CD4-positive, alpha-beta memory T cell (primary cell): ENCODE measurements around the gene PHLDB2. TPM values are rescaled to one million over a fixed set of nuclear protein-coding genes. Genes with fewer than 3 reads are reported as not detected.

ENCODE experiments used
- CTCF ChIA-PET: fragments of 350-600 bp; sonication (Branson Sonifier 250); formaldehyde crosslinking; loops from one replicate; lab custom pipeline; 2021; ENCODE audit warnings: inconsistent platforms; ENCODE audit not compliant: partially characterized antibody; lab: Charles Lee
- POLR2A ChIA-PET: fragments of 350-600 bp; sonication (Branson Sonifier 250); formaldehyde crosslinking; loops from one replicate; lab custom pipeline; 2021; ENCODE audit not compliant: partially characterized antibody; lab: Charles Lee
- DNase-seq, 5 donors: peaks; one replicate each; pipeline versions ENCODE4 v3.0.0 to v3.0.0-alpha.2; 2020 to 2022; ENCODE audit warnings: mixed read lengths in 1 of 5
- H3K27ac ChIP-seq: one replicate; pipeline ENCODE4 v1.7.0; 2013; ENCODE audit warnings: low read depth, low read length
- H3K27me3 ChIP-seq: 2 replicates; pipeline ENCODE4 v1.7.0; 2013; ENCODE audit warnings: mild to moderate bottlenecking, low read length, moderate library complexity; ENCODE audit not compliant: insufficient read depth
- H3K36me3 ChIP-seq: 2 replicates; pipeline ENCODE4 v1.7.0; 2013; ENCODE audit warnings: mild to moderate bottlenecking, low read length, moderate library complexity; ENCODE audit not compliant: insufficient read depth
- H3K4me1 ChIP-seq: 2 replicates; pipeline ENCODE4 v1.7.0; 2013; ENCODE audit warnings: mild to moderate bottlenecking, low read length, moderate library complexity; ENCODE audit not compliant: insufficient read depth
- H3K4me3 ChIP-seq, 2 donors: one replicate each; pipeline ENCODE4 v1.7.0; 2013; ENCODE audit warnings: low read length in 2 of 2, mild to moderate bottlenecking in 1 of 2
- H3K9me3 ChIP-seq, 2 donors: one replicate each; pipeline ENCODE4 v1.7.0; 2013; ENCODE audit warnings: low read length in 2 of 2, control low read depth in 1 of 2; ENCODE audit not compliant: control insufficient read depth in 1 of 2
- H3K27ac Mint-ChIP-seq, 7 donors: one replicate each; pipeline ENCODE4 v1.8.0; 2020 to 2021; ENCODE audit warnings: mixed read lengths in 7 of 7, mild to moderate bottlenecking in 6 of 7, inconsistent platforms in 3 of 7, moderate library complexity in 3 of 7
- H3K27me3 Mint-ChIP-seq, 2 donors: one replicate each; pipeline ENCODE4 v1.8.0; 2020 to 2021; ENCODE audit warnings: mixed read lengths in 2 of 2
- H3K36me3 Mint-ChIP-seq, 2 donors: one replicate each; pipeline ENCODE4 v1.8.0; 2020 to 2021; ENCODE audit warnings: mixed read lengths in 2 of 2, inconsistent platforms in 1 of 2, mild to moderate bottlenecking in 1 of 2
- H3K4me1 Mint-ChIP-seq, 4 donors: one replicate each; pipeline ENCODE4 v1.8.0; 2020 to 2021; ENCODE audit warnings: mixed read lengths in 4 of 4, mild to moderate bottlenecking in 1 of 4
- H3K4me3 Mint-ChIP-seq, 8 donors: one replicate each; pipeline ENCODE4 v1.8.0; 2020 to 2021; ENCODE audit warnings: mixed read lengths in 8 of 8, mild to moderate bottlenecking in 7 of 8, moderate library complexity in 6 of 8, inconsistent platforms in 3 of 8
- H3K9me3 Mint-ChIP-seq, 8 donors: one replicate each; pipeline ENCODE4 v1.8.0; 2020 to 2021; ENCODE audit warnings: mixed read lengths in 8 of 8, mild to moderate bottlenecking in 5 of 8, inconsistent platforms in 3 of 8, moderate library complexity in 1 of 8
- intact Hi-C: fragments of 100-400 bp; cut with micrococcal nuclease; formaldehyde crosslinking; loops from one replicate; pipeline ENCODE4 v1.15.1; 2023
- polyA plus RNA-seq, 2 donors: library from polyadenylated mRNA; unstranded; fragments of 300-500 nt; fragmentation: Illumina TruSeq; gene quantifications; one replicate each; pipeline ENCODE4 v1.2.3, GENCODE V29; 2021
- total RNA-seq, 2 experiments: library from RNA; stranded (reverse); gene quantifications; one replicate each; pipeline ENCODE4 v1.2.3, GENCODE V29; 2021

The PHLDB2 gene
- total and polyA plus RNA-seq, 4 experiments from 2014 or later: 2.8 to 8.5 (median 7.8) TPM

- Mint-ChIP-seq H3K9me3 (peaks cover 0 to 8% (median under 1%) of the 10 kb centered on the region in 8 donors), H3K4me3 (no peak overlapping the region), H3K27me3 (no peaks in the 10 kb centered on the region), H3K27ac (no peak overlapping the region), H3K4me1 (no peaks in the 10 kb centered on the region), H3K36me3 (no peaks in the 10 kb centered on the region)
- Histone ChIP-seq H3K27ac (no peak overlapping the region), H3K9me3 (no peaks in the 10 kb centered on the region), H3K4me3 (no peak overlapping the region), H3K4me1 (no peaks in the 10 kb centered on the region), H3K27me3 (no peaks in the 10 kb centered on the region), H3K36me3 (no peaks in the 10 kb centered on the region)
- ChIA-PET POLR2A (no interaction called here), CTCF (interaction anchor here (0.7 kb wide), 1 partner anchor 52 kb away, joined by 3 read pairs; no protein-coding TSS in a partner anchor)
- intact Hi-C loops: no loop called here
- no peak for DNase-seq
Measured at GRCh38 chr3:112019716-112020115, 160.7 kb downstream of the PHLDB2 start.

- no peak overlapping the region for H3K4me3 Mint-ChIP-seq
- no peaks in the 10 kb centered on the region for H3K27me3 Mint-ChIP-seq
- H3K4me3 ChIP-seq: no peak overlapping the region
- intact Hi-C loops: no loop called here
- no peaks in the 10 kb centered on the region for H3K4me1 ChIP-seq
- no peaks in the 10 kb centered on the region for H3K4me1 Mint-ChIP-seq
- H3K36me3 Mint-ChIP-seq: no peaks in the 10 kb centered on the region
- no peaks in the 10 kb centered on the region for H3K9me3 ChIP-seq
- H3K9me3 Mint-ChIP-seq: peaks cover 0 to 8% (median under 1%) of the 10 kb centered on the region in 8 donors
- no peaks in the 10 kb centered on the region for H3K36me3 ChIP-seq
- no peak for DNase-seq
- H3K27ac ChIP-seq: no peak overlapping the region
- no peaks in the 10 kb centered on the region for H3K27me3 ChIP-seq
- POLR2A ChIA-PET: no interaction called here
- H3K27ac Mint-ChIP-seq: no peak overlapping the region
- CTCF ChIA-PET: no interaction called here
Measured at GRCh38 chr3:112020674-112021085, 161.6 kb downstream of the PHLDB2 start.

Other genes with a start within 250 kb of the PHLDB2 start
- 1 to 10 TPM; 6.3 to 7.7 TPM for gene PLCXD2, start 184.6 kb upstream of the PHLDB2 start, total RNA-seq
- gene PLCXD2, start 184.6 kb upstream of the PHLDB2 start, polyA plus RNA-seq: 1 to 10 TPM in 1 of 2 donors, under 1 TPM in 1; 0.77 to 1.4 TPM
- gene ABHD10, start 119.8 kb downstream of the PHLDB2 start, total RNA-seq: 10 to 100 TPM; 39.7 to 40.1 TPM
- 10 to 100 TPM; 34.8 to 37.7 TPM for gene ABHD10, start 119.8 kb downstream of the PHLDB2 start, polyA plus RNA-seq
- gene TAGLN3, start 139.7 kb downstream of the PHLDB2 start, total RNA-seq: not detected
- not detected for gene TAGLN3, start 139.7 kb downstream of the PHLDB2 start, polyA plus RNA-seq
- gene TMPRSS7, start 175.5 kb downstream of the PHLDB2 start, total RNA-seq: under 1 TPM in 1 of 2 experiments, not detected in 1; 0.15 TPM
- under 1 TPM; 0.26 TPM for gene TMPRSS7, start 175.5 kb downstream of the PHLDB2 start, polyA plus RNA-seq
- 1 to 10 TPM; 2.0 to 2.3 TPM for gene C3orf52, start 227.1 kb downstream of the PHLDB2 start, total RNA-seq
- gene C3orf52, start 227.1 kb downstream of the PHLDB2 start, polyA plus RNA-seq: 1 to 10 TPM in 1 of 2 donors, under 1 TPM in 1; 0.47 to 2.1 TPM